ENCODE results near the gene FAM241A.

The FAM241A gene

GRCh38 chr4:112184438-112184837 is 39.2 kb downstream of the FAM241A start:
- DNase-seq (ENCODE audit: extremely low read depth, low read depth) = no peak
- no peak for TF ChIP-seq CTCF (IDR thresholded peaks at IDR 0.05; ENCODE audit: low read depth, low read length)

- no peak for TF ChIP-seq CTCF (IDR thresholded peaks at IDR 0.05; ENCODE audit: low read depth, low read length)
- no peak for DNase-seq (ENCODE audit: extremely low read depth, low read depth)
Observed at GRCh38 chr4:112185334-112185733, 40.1 kb downstream of the FAM241A start.

- no peak for DNase-seq (ENCODE audit: extremely low read depth, low read depth)
- no peak for TF ChIP-seq CTCF (IDR thresholded peaks at IDR 0.05; ENCODE audit: low read depth, low read length)
Observed at GRCh38 chr4:112185740-112186670, 40.8 kb downstream of the FAM241A start.

GRCh38 chr4:112189754-112190153 is 44.5 kb downstream of the FAM241A start:
- TF ChIP-seq CTCF (IDR thresholded peaks at IDR 0.05; ENCODE audit: low read depth, low read length) = peak; percentile 25
- no peak for DNase-seq (ENCODE audit: extremely low read depth, low read depth)

GRCh38 chr4:112190684-112191083 is 45.4 kb downstream of the FAM241A start:
- no peak for DNase-seq (ENCODE audit: extremely low read depth, low read depth)
- no peak for TF ChIP-seq CTCF (IDR thresholded peaks at IDR 0.05; ENCODE audit: low read depth, low read length)

- no peak for TF ChIP-seq CTCF (IDR thresholded peaks at IDR 0.05; ENCODE audit: low read depth, low read length)
- no peak for DNase-seq (ENCODE audit: extremely low read depth, low read depth)
Observed at GRCh38 chr4:112196461-112196860, 51.2 kb downstream of the FAM241A start.

GRCh38 chr4:112199041-112199440 is 53.8 kb downstream of the FAM241A start:
- no peak for TF ChIP-seq CTCF (IDR thresholded peaks at IDR 0.05; ENCODE audit: low read depth, low read length)
- DNase-seq (ENCODE audit: extremely low read depth, low read depth) = no peak
